ENCODE data around the gene ABHD3. TPM values are rescaled to one million over a fixed set of nuclear protein-coding genes. Genes with fewer than 3 reads are reported as not detected.
A peak's percentile ranks its signal among the peaks of the same experiment; 100 is the strongest.
"Not testable (repeated sequence)": the region's sequence is repeated elsewhere in the genome, so short reads cannot be mapped to it uniquely, and the experiment has no call there.

Gene ABHD3
- polyA plus RNA-seq, 1 donor = 40.5 TPM

- Histone ChIP-seq H3K9me3 (ENCODE audit: control insufficient read depth, low read depth, low read length) (peaks cover 7% of the 10 kb centered on the region), H3K27ac (ENCODE audit: low read length) (no peak overlapping the region), H3K4me3 (ENCODE audit: low read length) (no peak overlapping the region), H3K4me1 (ENCODE audit: control insufficient read depth, insufficient read depth, low read length) (peaks cover 8% of the 10 kb centered on the region), H3K27me3 (ENCODE audit: control insufficient read depth, insufficient read depth, low read length) (no peaks in the 10 kb centered on the region), H3K36me3 (ENCODE audit: control insufficient read depth, insufficient read depth, low read length) (peaks cover 3% of the 10 kb centered on the region)
- no peak for DNase-seq
- no CpG with 5 or more reads among the region's 28 CpGs for whole genome bisulfite sequencing (ENCODE audit: insufficient coverage, low lambda C conversion rate)
These were observed 1.9 kb upstream of the ABHD3 start for GRCh38 chr18:21706386-21706865.

GRCh38 chr18:21703241-21703820 is 1.2 kb downstream of the ABHD3 start:
- Histone ChIP-seq H3K4me1 (ENCODE audit: control insufficient read depth, insufficient read depth, low read length) (peaks cover 12% of the 10 kb centered on the region), H3K36me3 (ENCODE audit: control insufficient read depth, insufficient read depth, low read length) (peaks cover 5% of the 10 kb centered on the region), H3K4me3 (ENCODE audit: low read length) (peak overlapping the region; percentile 88), H3K9me3 (ENCODE audit: control insufficient read depth, low read depth, low read length) (peaks cover 7% of the 10 kb centered on the region), H3K27me3 (ENCODE audit: control insufficient read depth, insufficient read depth, low read length) (no peaks in the 10 kb centered on the region), H3K27ac (ENCODE audit: low read length) (peak overlapping the region; percentile 96)
- no CpG with 5 or more reads among the region's 17 CpGs for WGBS (ENCODE audit: insufficient coverage, low lambda C conversion rate)
- DNase-seq = peak in 1 of 2 donors; percentile 70

GRCh38 chr18:21702602-21703001 is 2.0 kb downstream of the ABHD3 start:
- 80% methylated on average over 3 of the region's 5 CpGs for WGBS (ENCODE audit: insufficient coverage, low lambda C conversion rate)
- peak in 1 of 2 donors; percentile 24 for DNase-seq
- Histone ChIP-seq H3K27ac (ENCODE audit: low read length) (peak overlapping the region; percentile 96), H3K36me3 (ENCODE audit: control insufficient read depth, insufficient read depth, low read length) (peaks cover 5% of the 10 kb centered on the region), H3K4me3 (ENCODE audit: low read length) (peak overlapping the region; percentile 88), H3K9me3 (ENCODE audit: control insufficient read depth, low read depth, low read length) (peaks cover 7% of the 10 kb centered on the region), H3K27me3 (ENCODE audit: control insufficient read depth, insufficient read depth, low read length) (no peaks in the 10 kb centered on the region), H3K4me1 (ENCODE audit: control insufficient read depth, insufficient read depth, low read length) (peaks cover 12% of the 10 kb centered on the region)

GRCh38 chr18:21701621-21702020 is 3.0 kb downstream of the ABHD3 start:
- Histone ChIP-seq H3K4me1 (ENCODE audit: control insufficient read depth, insufficient read depth, low read length) (peaks cover 18% of the 10 kb centered on the region), H3K27me3 (ENCODE audit: control insufficient read depth, insufficient read depth, low read length) (no peaks in the 10 kb centered on the region), H3K4me3 (ENCODE audit: low read length) (no peak overlapping the region), H3K36me3 (ENCODE audit: control insufficient read depth, insufficient read depth, low read length) (peaks cover 5% of the 10 kb centered on the region), H3K27ac (ENCODE audit: low read length) (peak overlapping the region; percentile 96), H3K9me3 (ENCODE audit: control insufficient read depth, low read depth, low read length) (peaks cover 5% of the 10 kb centered on the region)
- WGBS (ENCODE audit: insufficient coverage, low lambda C conversion rate) = no CpG with 5 or more reads among the region's 2 CpGs
- peak; percentile 47 to 57 for DNase-seq

- no CpG with 5 or more reads among the region's 6 CpGs for WGBS (ENCODE audit: insufficient coverage, low lambda C conversion rate)
- Histone ChIP-seq H3K27ac (ENCODE audit: low read length) (peak overlapping the region; percentile 96), H3K27me3 (ENCODE audit: control insufficient read depth, insufficient read depth, low read length) (no peaks in the 10 kb centered on the region), H3K36me3 (ENCODE audit: control insufficient read depth, insufficient read depth, low read length) (peaks cover 5% of the 10 kb centered on the region), H3K4me1 (ENCODE audit: control insufficient read depth, insufficient read depth, low read length) (peaks cover 18% of the 10 kb centered on the region), H3K4me3 (ENCODE audit: low read length) (no peak overlapping the region), H3K9me3 (ENCODE audit: control insufficient read depth, low read depth, low read length) (no peaks in the 10 kb centered on the region)
- DNase-seq = no peak
These were observed 4.0 kb downstream of the ABHD3 start for GRCh38 chr18:21700528-21701075.

GRCh38 chr18:21693322-21693721 is 11.3 kb downstream of the ABHD3 start:
- Histone ChIP-seq H3K4me3 (ENCODE audit: low read length) (no peak overlapping the region), H3K9me3 (ENCODE audit: control insufficient read depth, low read depth, low read length) (peaks cover 5% of the 10 kb centered on the region), H3K4me1 (ENCODE audit: control insufficient read depth, insufficient read depth, low read length) (peaks cover 6% of the 10 kb centered on the region), H3K27me3 (ENCODE audit: control insufficient read depth, insufficient read depth, low read length) (no peaks in the 10 kb centered on the region), H3K27ac (ENCODE audit: low read length) (no peak overlapping the region), H3K36me3 (ENCODE audit: control insufficient read depth, insufficient read depth, low read length) (peaks cover 9% of the 10 kb centered on the region)
- no peak for DNase-seq
- WGBS (ENCODE audit: insufficient coverage, low lambda C conversion rate) = no CpG with 5 or more reads among the region's 2 CpGs

GRCh38 chr18:21689736-21690135 is 14.8 kb downstream of the ABHD3 start:
- Histone ChIP-seq H3K9me3 (ENCODE audit: control insufficient read depth, low read depth, low read length) (peaks cover 5% of the 10 kb centered on the region), H3K4me3 (ENCODE audit: low read length) (no peak overlapping the region), H3K36me3 (ENCODE audit: control insufficient read depth, insufficient read depth, low read length) (peaks cover 13% of the 10 kb centered on the region), H3K27ac (ENCODE audit: low read length) (no peak overlapping the region), H3K27me3 (ENCODE audit: control insufficient read depth, insufficient read depth, low read length) (no peaks in the 10 kb centered on the region), H3K4me1 (ENCODE audit: control insufficient read depth, insufficient read depth, low read length) (no peaks in the 10 kb centered on the region)
- DNase-seq = no peak
- no CpG with 5 or more reads among the region's 1 CpG for WGBS (ENCODE audit: insufficient coverage, low lambda C conversion rate)

- peaks cover 14% of the 10 kb centered on the region for H3K4me1 ChIP-seq (ENCODE audit: control insufficient read depth, insufficient read depth, low read length)
- H3K27me3 ChIP-seq (ENCODE audit: control insufficient read depth, insufficient read depth, low read length) = no peaks in the 10 kb centered on the region
- peak; percentile 51 to 84 for DNase-seq
- peaks cover 7% of the 10 kb centered on the region for H3K36me3 ChIP-seq (ENCODE audit: control insufficient read depth, insufficient read depth, low read length)
- peak overlapping the region; percentile 77 for H3K27ac ChIP-seq (ENCODE audit: low read length)
- no CpG with 5 or more reads among the region's 8 CpGs for WGBS (ENCODE audit: insufficient coverage, low lambda C conversion rate)
- peaks cover 5% of the 10 kb centered on the region for H3K9me3 ChIP-seq (ENCODE audit: control insufficient read depth, low read depth, low read length)
- no peak overlapping the region for H3K4me3 ChIP-seq (ENCODE audit: low read length)
These were observed 18.1 kb downstream of the ABHD3 start for GRCh38 chr18:21686282-21687105.

GRCh38 chr18:21685556-21685981 is 19.0 kb downstream of the ABHD3 start:
- H3K36me3 ChIP-seq (ENCODE audit: control insufficient read depth, insufficient read depth, low read length); H3K4me3 ChIP-seq (ENCODE audit: low read length); H3K27me3 ChIP-seq (ENCODE audit: control insufficient read depth, insufficient read depth, low read length); DNase-seq; H3K9me3 ChIP-seq (ENCODE audit: control insufficient read depth, low read depth, low read length): not testable (repeated sequence)
- no CpG with 5 or more reads among the region's 12 CpGs for WGBS (ENCODE audit: insufficient coverage, low lambda C conversion rate)
- H3K4me1 ChIP-seq (ENCODE audit: control insufficient read depth, insufficient read depth, low read length) = peaks cover 14% of the 10 kb centered on the region
- peak overlapping the region; percentile 77 for H3K27ac ChIP-seq (ENCODE audit: low read length)

- no peak overlapping the region for H3K4me3 ChIP-seq (ENCODE audit: low read length)
- no peak overlapping the region for H3K27ac ChIP-seq (ENCODE audit: low read length)
- DNase-seq = no peak
- peaks cover 14% of the 10 kb centered on the region for H3K4me1 ChIP-seq (ENCODE audit: control insufficient read depth, insufficient read depth, low read length)
- peaks cover 6% of the 10 kb centered on the region for H3K36me3 ChIP-seq (ENCODE audit: control insufficient read depth, insufficient read depth, low read length)
- WGBS (ENCODE audit: insufficient coverage, low lambda C conversion rate) = 93% methylated on average over 2 of the region's 2 CpGs
- H3K9me3 ChIP-seq (ENCODE audit: control insufficient read depth, low read depth, low read length) = no peaks in the 10 kb centered on the region
- H3K27me3 ChIP-seq (ENCODE audit: control insufficient read depth, insufficient read depth, low read length) = no peaks in the 10 kb centered on the region
These were observed 19.8 kb downstream of the ABHD3 start for GRCh38 chr18:21684731-21685130.
